Bronchial epithelial cell (primary cell): ENCODE measurements around the gene TRMT1. TPM values are rescaled to one million over a fixed set of nuclear protein-coding genes. Genes with fewer than 3 reads are reported as not detected.
"Not testable (repeated sequence)": the region's sequence is repeated elsewhere in the genome, so short reads cannot be mapped to it uniquely, and the experiment has no call there.

Experiments
- DNase-seq: peaks from one replicate; pipeline ENCODE4 v3.0.0-alpha.2; 2010; ENCODE audit warnings: low read depth
- FAIRE-seq: peaks from 2 replicates; lab custom pipeline; 2011; peaks lifted over from hg19 to GRCh38; lab: Jason Lieb, UNC
- H3K27me3 ChIP-seq: 2 replicates; pipeline ENCODE4 v1.5.1; 2011; ENCODE audit warnings: low read length; ENCODE audit not compliant: control insufficient read depth, insufficient read depth
- H3K36me3 ChIP-seq: 2 replicates; pipeline ENCODE4 v1.5.1; 2011; ENCODE audit warnings: low read length; ENCODE audit not compliant: control insufficient read depth, insufficient read depth
- H3K4me3 ChIP-seq: 2 replicates; pipeline ENCODE4 v1.5.1; 2011; ENCODE audit warnings: mild to moderate bottlenecking, low read depth, low read length, control low read depth
- total RNA-seq: library from RNA; depleted of rRNA; stranded (reverse); fragments of >200 nt; gene quantifications from 2 replicates; pipeline ENCODE4 v1.2.1, GENCODE V29; 2014
- TF ChIP-seq, protein P1 (sequence below): IDR thresholded peaks from 2 replicates; pipeline ENCODE4 v1.5.1; 2011; ENCODE audit warnings: mild to moderate bottlenecking, moderate library complexity, low read length, control low read depth, inconsistent platforms; ENCODE audit not compliant: insufficient read depth, severe bottlenecking

Gene TRMT1
- total RNA-seq, result 28.0 and 40.5 TPM in 2 replicates

GRCh38 chr19:13116282-13117175, at the start of gene TRMT1:
TSS of gene TRMT1 (minus strand) at chr19:13116740. CDS start at chr19:13116399, 341 bp downstream.
- peaks cover 8% of the 10 kb centered on the region for H3K36me3 ChIP-seq
- FAIRE-seq, result no peak
- DNase-seq, result peak; percentile 87
- no peaks in the 10 kb centered on the region for H3K27me3 ChIP-seq
- TF ChIP-seq, protein P1, sequence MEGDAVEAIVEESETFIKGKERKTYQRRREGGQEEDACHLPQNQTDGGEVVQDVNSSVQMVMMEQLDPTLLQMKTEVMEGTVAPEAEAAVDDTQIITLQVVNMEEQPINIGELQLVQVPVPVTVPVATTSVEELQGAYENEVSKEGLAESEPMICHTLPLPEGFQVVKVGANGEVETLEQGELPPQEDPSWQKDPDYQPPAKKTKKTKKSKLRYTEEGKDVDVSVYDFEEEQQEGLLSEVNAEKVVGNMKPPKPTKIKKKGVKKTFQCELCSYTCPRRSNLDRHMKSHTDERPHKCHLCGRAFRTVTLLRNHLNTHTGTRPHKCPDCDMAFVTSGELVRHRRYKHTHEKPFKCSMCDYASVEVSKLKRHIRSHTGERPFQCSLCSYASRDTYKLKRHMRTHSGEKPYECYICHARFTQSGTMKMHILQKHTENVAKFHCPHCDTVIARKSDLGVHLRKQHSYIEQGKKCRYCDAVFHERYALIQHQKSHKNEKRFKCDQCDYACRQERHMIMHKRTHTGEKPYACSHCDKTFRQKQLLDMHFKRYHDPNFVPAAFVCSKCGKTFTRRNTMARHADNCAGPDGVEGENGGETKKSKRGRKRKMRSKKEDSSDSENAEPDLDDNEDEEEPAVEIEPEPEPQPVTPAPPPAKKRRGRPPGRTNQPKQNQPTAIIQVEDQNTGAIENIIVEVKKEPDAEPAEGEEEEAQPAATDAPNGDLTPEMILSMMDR, result no peak
- peak within 1 kb of the TSS; percentile 81 for H3K4me3 ChIP-seq

DNA sequence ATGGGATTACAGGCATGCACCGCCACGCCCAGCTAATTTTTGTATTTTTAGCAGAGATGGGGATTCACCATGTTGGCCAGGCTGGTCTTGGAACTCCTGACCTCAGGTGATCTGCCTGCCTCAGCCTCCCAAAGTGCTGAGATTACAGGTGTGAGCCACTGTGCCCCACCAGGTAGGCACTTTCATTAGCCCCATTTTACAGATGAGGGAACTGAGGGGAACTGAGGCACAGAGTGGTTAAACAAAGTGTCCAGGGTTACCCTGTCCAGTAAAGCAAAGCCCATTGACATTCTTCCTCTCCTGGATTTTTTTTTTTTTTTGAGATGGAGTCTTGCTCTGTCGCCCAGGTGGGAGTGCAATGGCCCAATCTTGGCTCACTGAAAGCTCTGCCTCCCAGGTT, 49.6 kb upstream of the TRMT1 start:
- not testable (repeated sequence) for H3K27me3 ChIP-seq, H3K4me3 ChIP-seq, DNase-seq, FAIRE-seq, H3K36me3 ChIP-seq

DNA sequence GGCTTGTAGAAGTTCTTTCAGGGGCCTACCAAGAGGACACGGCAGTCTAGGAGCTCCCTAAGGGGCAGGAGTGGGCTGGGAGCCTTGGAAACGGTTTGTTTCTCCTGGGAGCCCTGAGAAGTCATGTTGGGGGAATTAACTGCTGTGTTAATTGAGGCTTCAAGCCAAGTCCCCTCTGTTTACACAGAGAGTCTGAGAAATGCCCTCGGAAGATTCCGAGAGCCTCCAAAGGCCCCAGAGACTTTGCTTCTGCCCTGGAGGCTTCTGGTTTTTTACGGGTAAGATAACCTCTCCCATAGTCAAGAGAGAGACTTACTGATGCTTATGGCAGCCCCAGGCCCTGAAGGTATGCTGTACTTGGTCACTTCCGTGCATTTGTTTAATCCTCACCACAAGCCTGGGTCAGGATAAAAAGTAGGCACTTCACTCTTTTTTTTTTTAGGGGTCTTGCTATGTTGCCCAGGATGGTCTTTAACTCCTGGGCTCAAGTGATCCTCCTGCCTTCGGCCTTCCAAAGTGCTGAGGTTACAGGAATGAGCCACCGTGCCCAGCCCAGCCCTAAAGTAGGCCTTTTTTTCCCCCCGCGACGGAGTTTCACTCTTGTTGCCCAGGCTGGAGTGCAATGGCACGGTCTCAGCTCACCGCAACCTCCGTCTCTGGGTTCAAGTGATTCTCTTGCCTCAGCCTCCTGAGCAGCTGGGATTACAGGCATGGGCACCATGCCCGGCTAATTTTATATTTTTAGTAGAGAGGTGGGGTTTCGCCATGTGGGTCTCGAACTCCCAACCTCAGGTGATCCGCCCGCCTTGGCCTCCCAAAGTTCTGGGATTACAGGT, 48.8 kb upstream of the TRMT1 start:
- TF ChIP-seq, protein P1, result no peak
- Histone ChIP-seq H3K36me3 (no peaks in the 10 kb centered on the region), H3K27me3 (no peaks in the 10 kb centered on the region), H3K4me3 (no peak overlapping the region)
- no peak for DNase-seq
- no peak for FAIRE-seq

GRCh38 chr19:13164343-13165161, 48.0 kb upstream of the TRMT1 start:
- Histone ChIP-seq H3K4me3 (peak overlapping the region; percentile 7), H3K27me3 (no peaks in the 10 kb centered on the region), H3K36me3 (no peaks in the 10 kb centered on the region)
- DNase-seq (peak; percentile 84), FAIRE-seq (no peak)
- TF ChIP-seq, protein P1, result no peak

GRCh38 chr19:13163609-13164342, 47.2 kb upstream of the TRMT1 start:
- DNase-seq, result no peak

More at GRCh38 chr19:13163609-13164342, 47.2 kb upstream of the TRMT1 start:
- TF ChIP-seq, protein P1, result no peak
- H3K27me3 ChIP-seq, result no peaks in the 10 kb centered on the region
- no peak for FAIRE-seq
- no peaks in the 10 kb centered on the region for H3K36me3 ChIP-seq
- H3K4me3 ChIP-seq, result peak overlapping the region; percentile 19
